IPS-NIHi7 (cell line): ENCODE measurements around the gene NBL1.

Experiments used
- DNase-seq: peaks from one replicate; pipeline ENCODE4 v3.0.0; 2012; ENCODE audit warnings: mixed read lengths; ENCODE audit errors: extremely low spot score

NBL1 gene

GRCh38 chr1:19645411-19646251 is 1.5 kb downstream of the NBL1 start:
- no peak for DNase-seq

DNA sequence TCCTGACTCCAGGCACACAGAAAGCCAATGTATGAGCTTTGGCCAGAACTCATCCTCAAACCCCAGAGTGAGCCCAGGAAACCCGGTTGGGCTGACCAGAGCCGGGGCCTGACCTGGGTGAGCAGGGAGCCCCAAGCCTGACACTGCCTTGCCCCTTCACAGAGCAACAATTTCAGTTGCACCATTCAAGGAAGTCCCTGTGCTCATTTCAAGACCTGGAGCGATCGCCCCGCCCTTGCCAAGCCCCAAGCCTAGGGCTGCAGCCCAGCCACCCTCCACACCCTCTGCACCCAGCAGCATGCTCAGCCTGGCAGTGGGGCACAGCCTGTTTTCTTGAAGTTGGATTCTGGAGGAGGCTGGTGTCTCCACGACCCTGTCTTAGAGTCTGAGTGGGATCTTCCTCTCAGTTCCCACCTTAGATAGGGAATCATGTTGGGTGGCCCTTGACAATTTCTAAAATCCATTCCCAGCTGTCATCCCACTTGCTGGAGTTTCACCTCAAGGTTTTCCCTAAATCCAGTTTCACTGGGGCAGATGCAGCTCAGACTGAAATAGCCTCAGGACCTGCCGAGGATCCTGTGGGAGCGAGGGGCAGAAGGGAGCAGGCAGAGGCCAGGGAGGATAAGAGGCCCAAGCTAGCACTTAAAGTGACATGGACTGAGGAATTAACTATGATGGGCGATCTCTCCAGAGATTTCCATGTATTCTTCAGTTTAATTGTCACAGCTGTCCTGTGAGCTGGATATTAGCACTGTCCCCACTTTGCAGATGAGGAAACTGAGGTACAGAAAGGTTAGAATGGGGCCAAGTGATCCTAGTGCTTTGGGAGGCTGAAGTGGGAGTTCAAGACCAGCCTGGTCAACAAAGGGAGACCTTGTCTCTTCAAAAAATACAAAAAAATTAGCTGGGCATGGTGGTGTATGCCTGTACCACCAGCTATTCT is 2.5 kb downstream of the NBL1 start:
- no peak for DNase-seq

DNA sequence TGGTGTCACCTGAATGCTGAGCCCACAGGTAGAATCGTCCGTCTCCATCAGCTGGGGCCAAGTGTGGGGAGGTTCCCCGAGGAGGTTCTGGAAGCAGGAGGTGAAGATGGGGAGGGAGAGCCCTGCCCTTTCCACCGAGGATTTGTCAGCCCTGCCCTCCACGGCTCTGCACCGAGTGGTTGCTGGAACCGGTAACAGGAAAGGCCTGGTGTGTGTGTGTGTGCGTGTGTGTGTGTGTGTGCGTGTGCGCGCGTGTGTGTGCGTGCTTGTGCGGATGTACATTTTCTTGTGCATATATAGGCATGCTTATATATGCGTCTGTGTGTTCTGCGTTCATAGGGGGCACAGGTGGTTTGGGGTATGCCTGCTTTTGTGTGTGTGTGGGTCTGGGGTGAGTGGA is 3.5 kb downstream of the NBL1 start:
- DNase-seq = no peak

- DNase-seq = no peak
Measured at GRCh38 chr1:19648239-19648638, 4.1 kb downstream of the NBL1 start.

- peak; percentile 81 for DNase-seq
Measured at GRCh38 chr1:19648689-19649088, 4.6 kb downstream of the NBL1 start.

GRCh38 chr1:19650416-19651140 is 6.5 kb downstream of the NBL1 start:
- DNase-seq = no peak

GRCh38 chr1:19651141-19651737 is 7.1 kb downstream of the NBL1 start:
- peak; percentile 78 for DNase-seq

DNA sequence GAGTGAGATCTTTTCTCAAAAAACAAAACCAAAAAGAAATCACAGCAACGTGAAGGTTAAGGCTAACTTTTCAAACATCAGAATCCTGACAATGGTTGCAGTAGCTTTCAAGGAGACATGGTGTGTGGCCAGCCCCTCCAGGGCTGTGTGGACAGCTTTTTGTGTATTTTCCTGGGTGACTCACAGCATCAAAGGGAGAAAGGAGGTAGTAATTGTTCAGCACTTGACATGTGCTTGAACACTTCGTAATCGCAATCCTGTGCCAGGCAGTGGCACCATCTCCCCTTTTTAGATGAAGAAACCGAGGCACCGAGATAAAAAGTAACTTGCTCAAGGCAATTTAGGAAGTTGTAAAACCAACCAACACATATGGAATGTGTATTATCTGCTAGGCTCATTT is 10.3 kb downstream of the NBL1 start:
- DNase-seq = no peak

DNA sequence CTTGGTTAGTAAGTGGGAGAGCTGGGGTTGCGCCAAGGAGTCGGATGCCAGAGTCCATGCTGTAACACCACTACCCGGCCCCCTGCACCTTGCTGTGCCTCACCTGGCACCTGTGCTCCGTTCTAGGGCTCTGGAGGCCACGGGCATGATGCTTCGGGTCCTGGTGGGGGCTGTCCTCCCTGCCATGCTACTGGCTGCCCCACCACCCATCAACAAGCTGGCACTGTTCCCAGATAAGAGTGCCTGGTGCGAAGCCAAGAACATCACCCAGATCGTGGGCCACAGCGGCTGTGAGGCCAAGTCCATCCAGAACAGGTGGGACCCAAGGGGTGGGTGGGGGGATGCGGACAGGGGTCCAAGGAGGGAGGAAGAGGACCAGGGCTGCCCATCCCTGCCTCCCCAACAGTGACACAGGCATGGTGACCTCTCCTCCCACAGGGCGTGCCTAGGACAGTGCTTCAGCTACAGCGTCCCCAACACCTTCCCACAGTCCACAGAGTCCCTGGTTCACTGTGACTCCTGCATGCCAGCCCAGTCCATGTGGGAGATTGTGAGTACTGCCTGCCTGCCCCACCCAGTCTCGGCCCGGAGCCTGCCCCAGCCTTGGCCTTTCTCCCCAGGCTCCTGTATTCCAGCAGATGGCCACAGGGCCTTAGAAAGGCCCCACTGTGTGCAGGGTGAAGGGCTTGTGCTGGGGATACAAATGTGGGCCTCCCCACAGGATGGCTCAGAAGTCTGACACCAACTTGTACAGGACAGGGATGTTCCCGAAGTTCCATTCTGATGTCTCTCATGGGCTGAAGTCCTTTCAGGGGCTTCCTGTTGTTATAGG is 11.0 kb downstream of the NBL1 start:
- DNase-seq = no peak

DNA sequence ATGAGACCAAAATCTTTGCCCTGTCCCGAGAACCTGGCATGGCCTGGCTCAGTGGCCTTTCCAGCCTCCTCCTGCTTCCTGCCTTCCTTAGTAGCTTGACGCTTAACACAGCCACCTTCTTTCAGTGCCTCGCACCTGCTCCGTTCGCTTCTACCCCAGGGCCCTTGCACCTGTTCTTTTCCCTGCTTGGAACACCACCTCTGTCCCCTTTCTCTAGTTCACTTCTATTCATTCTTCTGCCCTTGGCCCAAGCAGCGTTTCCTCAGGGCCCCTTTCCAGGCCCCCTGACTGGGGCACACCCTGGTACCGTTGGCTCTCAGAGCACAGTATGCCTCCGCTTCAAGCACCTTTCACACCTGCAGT is 11.6 kb downstream of the NBL1 start:
- DNase-seq = no peak

DNA sequence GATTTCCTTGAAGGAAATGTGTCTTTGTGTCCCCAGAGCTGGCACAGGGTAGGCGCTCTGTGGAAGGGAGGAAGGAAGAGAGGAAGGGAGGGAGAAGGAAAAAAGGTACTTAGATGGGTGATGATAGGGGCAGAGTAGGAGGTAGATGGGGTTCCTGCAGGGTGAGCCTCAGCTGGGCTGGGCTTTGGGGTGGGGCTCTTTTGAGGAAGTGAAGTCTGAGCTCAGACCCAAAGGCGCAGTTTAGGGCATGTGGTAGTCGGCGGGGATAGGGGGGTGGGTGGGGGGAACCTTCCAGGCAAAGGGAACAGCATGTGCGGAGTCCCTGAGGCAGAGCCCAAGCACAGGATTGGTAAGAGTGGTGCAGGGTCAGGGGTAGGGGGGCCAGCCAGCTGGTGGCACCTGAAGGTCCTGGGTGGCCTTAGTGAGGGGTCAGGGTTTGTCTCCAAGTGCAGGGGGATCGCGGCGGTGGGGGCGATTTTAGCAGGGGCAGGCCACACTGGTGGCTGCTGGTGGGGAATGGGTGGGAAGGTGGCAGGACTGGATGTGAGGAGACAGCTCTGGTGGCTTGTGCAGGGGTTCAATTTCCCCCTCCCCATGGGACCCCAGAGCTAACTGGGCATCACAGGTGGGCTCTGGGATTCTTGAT is 12.1 kb downstream of the NBL1 start:
- DNase-seq = no peak

- no peak for DNase-seq
Measured at GRCh38 chr1:19656780-19657466, 12.8 kb downstream of the NBL1 start.

DNA sequence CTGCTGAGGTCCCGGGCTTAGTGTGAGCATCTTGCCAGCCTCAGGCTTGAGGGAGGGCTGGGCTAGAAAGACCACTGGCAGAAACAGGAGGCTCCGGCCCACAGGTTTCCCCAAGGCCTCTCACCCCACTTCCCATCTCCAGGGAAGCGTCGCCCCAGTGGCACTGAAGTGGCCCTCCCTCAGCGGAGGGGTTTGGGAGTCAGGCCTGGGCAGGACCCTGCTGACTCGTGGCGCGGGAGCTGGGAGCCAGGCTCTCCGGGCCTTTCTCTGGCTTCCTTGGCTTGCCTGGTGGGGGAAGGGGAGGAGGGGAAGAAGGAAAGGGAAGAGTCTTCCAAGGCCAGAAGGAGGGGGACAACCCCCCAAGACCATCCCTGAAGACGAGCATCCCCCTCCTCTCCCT is 13.4 kb downstream of the NBL1 start:
- DNase-seq = no peak

DNA sequence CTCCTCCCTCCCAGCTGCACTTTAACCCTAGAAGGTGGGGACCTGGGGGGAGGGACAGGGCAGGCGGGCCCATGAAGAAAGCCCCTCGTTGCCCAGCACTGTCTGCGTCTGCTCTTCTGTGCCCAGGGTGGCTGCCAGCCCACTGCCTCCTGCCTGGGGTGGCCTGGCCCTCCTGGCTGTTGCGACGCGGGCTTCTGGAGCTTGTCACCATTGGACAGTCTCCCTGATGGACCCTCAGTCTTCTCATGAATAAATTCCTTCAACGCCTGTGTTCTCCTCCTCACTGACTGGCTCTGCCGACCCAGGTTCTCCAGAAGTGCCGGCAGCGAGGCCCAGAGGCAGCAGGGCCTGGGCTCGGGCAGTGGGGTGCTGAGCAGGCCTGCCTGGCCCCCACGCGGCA is 14.1 kb downstream of the NBL1 start:
- DNase-seq = no peak

GRCh38 chr1:19661721-19662228 is 17.7 kb downstream of the NBL1 start:
- no peak for DNase-seq

- no peak for DNase-seq
Measured at GRCh38 chr1:19662313-19662712, 18.2 kb downstream of the NBL1 start.

- DNase-seq = no peak
Measured at GRCh38 chr1:19664453-19665185, 20.5 kb downstream of the NBL1 start, which contains the start of gene HTR6. Gene HTR6 (plus strand): TSS chr1:19664875. CDS start chr1:19665754, 879 bp downstream.

- no peak for DNase-seq
Measured at GRCh38 chr1:19665186-19665495, 21.0 kb downstream of the NBL1 start.
